GM18861 (cell line): Measurements from ENCODE around the gene EDN2.

ENCODE experiments used
- ATAC-seq: cut with Tn5 transposase; IDR thresholded peaks from one replicate; pipeline ENCODE4 v1.9.1; 2021; ENCODE audit not compliant: unreplicated experiment

Gene EDN2

DNA sequence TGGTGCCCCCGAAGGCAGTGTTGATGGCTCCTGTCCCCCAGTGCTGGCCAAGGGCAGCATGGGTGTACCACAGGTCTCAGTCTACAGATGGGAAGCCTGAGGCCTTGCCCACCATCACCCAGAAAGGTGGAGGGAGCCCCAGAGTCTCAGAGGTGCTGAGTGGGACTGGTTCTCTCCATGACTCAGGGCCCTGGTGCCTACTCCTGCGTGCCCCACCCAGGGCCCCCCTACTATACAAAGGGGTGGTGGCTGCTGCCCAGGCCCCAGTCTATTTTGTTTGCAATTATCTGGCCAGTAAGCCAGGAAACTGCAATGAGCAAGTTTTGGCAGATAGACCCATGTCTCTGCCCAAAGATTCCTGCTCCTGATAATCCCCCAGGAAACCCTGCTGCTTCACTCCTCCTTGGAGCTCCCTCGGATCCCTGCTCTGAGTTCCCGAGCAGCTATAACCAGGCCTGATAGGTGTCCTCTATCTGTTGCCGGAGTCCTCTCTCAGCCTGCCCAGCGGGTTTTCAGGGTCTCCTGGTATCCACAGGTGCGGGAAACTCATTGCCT lies 41.7 kb downstream of the EDN2 start:
- ATAC-seq = no peak

DNA sequence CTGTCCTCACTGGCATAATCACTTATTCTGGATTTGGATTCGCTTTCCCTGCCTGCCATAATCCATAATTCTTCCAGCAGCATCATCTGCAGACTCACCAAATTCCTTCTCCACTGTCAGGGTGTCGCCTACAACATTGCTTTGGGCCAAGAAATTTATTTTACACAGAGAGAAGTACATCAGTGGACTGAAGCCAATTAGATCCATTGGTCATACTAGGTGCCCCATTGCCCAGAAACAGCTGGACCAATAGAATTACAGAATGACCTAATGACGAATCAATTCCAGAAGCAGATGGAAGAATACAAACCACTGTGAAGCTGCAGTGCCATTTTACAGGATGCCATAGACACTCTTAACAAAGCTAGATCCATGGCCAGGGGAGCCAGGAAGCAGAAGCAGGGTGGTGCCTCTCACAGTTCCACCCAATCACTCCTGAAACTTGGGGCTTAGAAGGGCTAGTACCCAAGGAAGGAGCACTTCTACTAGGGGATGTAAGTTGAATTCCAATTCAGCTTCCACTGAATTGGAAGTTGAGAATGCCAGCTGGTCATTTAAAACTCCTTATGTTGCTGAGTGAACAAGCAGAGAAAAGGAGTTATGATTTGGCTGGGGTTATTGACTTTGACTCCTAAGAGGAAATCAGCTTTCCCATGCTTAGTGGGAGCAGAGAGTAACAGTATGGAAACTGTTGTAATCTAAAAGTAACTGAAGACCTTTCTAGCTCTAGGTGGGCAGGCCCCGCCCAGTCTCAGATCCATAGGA lies 44.0 kb downstream of the EDN2 start:
- no peak for ATAC-seq

DNA sequence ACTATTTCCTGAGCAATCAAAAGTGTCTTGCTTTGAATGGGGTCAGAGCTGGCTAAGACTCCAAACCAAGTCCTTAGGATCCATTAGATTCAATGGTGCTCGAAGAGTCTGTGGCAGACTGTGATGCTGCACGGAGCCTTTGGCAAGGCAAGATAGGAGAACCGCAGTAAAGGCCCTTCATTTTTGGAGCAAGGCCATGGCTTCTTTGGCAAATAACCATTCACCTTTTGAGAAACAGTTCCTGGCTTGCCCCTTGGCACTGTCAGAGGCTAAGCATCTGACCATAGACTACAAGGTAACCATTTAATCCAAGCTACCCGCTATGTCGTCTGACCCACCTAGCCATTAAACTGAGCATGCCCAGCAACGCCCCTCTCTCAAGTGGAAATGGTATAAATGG lies 45.2 kb downstream of the EDN2 start:
- ATAC-seq = no peak

DNA sequence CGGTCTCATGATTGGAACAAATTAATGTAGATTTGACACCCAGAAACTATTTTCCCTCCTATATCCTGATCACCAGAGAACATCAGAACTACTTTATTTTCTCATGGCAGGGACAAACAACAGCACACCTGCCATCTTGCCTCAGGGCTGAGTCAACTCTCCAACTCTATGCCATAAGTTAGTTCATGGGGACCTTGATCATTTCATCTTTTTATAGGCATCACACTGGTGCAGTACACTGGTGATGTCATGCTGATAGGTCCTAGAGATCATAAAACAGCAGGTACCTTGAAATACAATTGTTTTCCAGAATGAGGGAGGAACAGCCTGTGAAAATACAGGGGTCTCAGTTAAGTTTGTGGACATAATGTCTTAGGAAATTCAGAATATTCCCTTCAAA lies 45.8 kb downstream of the EDN2 start:
- no peak for ATAC-seq

DNA sequence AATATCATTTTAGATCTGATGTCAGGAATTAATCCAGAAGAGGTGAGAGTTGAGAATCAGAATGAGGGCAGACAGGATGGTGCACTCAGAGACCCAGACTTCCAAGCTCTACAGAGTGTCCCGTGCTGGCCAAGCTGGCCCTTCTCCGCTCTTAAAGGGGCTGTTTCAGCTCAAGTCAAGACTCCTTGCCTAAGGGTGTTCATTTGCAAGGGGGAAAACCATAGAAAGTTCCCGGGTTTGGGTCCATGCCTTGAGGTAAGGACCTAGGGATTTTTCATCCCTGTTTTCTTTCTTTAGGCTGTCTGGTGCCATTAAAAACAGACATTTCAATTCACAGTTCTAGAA lies 47.5 kb downstream of the EDN2 start:
- no peak for ATAC-seq

DNA sequence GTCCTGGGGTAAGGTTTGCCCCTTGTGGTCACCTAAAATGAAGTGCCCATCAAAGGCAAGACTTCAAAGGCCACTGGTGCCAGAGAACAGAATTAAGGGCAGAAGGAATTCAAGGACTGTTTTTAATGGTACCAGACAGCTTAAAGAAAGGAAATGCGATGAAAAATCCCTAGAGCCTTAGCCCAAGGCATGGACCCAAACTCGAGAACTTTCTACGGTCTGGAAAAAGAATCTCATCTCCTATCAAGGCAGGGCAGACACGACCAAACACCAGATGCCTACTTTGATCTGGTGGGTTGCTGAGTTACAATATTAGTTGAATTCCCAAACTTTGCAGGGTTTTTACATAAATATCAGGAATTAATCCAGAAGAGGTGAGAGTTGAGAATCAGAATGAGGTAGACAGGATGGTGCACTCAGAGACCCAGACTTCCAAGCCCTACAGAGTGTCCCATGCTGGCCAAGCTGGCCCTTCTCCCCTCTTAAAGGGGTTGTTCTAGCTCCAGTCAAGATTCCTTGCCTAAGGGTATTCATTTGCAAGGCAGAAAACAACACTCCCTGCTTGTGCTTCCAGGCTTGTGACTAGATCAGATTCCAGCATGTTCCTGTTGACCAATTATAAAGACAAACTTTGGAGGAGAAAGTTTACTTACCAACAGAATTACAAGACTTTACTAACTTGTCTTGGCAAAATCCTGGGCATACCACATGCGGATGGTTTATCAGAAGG lies 48.0 kb downstream of the EDN2 start:
- no peak for ATAC-seq

DNA sequence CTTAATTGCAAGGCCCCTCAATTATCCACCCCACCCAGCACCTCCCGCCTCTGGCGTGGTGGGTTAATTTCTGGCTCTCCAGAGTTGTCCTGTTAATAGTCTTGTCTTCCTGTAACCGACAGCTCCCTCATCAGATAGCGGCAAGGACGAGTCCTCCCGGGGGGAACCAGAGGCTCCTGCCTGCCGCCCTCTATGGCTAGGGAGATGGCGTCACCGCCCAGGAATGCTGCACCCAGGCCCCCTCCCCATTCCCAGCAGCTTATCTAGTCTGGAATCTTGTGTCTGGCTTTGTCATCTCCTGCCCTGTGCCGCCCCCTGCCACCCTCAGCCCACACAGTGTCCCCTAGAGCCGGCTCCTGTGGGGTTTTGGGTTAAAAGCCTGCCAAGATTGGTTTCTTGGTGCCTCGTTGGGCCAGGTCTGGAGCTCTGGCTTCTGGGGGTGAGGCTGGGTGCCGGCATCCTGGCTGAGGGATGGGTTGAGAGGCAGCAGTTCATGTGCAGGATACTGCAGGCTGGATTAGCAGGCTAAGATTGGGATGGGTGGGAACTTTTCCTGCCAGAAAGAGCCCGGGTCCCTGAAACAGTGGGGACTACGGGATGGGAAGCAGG lies 48.8 kb downstream of the EDN2 start:
- no peak for ATAC-seq

DNA sequence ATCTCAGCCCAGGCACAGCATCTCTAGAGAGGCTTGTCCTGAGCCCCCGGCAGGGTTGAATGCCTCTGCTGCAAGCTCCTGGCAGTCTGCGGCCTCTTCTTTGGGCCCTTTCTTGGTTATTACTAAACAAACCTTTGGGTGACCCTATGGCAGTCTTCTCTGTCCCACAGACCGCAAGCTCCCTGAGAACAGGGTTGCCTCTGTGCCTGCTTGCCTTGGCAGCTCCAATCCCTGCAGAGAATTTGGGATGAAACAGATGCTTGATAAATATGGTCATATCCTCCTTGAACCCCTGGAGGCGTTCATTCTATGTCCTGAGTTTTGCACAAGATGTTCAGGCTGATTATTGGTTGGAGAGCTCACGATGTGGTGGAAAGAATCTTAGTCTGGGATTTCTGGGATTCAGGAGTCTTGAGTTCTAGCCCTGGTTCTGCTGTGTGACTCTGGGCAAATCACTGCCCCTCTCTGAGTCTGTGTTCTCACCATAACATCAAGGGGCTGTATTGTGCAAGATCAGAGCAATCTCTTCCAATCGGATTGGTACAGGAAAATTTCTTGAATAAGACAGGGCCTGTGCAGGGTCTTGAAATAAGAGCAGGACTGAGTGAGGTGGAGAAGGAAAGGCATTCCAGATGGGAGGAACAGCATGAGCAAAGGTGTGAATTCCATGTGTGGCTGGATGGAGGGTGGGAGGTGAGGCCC lies 49.6 kb downstream of the EDN2 start:
- ATAC-seq = no peak

DNA sequence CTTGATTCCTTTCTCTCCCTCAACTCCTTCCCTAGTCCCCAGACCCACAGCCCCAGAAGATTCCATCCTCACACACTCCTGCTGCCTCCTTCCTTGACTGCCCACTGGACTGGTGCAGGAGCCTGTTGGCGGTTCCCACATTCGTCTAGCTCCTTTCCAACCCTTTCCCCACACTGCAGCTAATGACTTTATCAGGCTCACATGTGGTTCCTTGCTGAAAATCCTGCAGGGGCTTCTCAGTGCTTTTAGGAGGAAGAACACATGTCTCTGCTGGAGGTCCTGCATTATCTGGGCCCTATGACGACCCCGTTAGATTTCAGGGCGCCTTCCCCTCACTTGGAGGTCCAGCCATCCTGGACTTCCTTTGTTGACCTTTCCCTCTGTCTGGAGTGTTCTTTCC lies 50.2 kb downstream of the EDN2 start:
- no peak for ATAC-seq

DNA sequence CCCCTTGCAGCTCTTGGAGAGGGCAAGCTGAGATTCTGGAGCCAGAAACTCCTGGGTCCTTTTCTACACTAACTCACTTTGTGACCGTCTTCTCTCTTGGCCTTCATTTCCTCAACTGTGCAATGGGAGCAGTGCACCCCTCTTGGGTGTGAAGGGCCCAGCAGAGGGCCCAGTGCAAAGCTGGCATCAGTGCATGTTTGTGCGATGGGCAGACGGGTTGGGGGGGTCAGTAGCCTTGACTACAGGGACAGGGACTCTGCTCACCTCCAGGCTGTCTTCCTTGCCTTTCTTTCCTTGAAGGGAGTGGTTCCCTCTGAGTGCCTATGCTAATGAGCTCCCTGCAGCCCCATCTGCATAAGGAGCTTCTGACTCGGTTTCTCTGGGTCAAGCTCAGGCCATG lies 51.0 kb downstream of the EDN2 start:
- ATAC-seq = no peak

DNA sequence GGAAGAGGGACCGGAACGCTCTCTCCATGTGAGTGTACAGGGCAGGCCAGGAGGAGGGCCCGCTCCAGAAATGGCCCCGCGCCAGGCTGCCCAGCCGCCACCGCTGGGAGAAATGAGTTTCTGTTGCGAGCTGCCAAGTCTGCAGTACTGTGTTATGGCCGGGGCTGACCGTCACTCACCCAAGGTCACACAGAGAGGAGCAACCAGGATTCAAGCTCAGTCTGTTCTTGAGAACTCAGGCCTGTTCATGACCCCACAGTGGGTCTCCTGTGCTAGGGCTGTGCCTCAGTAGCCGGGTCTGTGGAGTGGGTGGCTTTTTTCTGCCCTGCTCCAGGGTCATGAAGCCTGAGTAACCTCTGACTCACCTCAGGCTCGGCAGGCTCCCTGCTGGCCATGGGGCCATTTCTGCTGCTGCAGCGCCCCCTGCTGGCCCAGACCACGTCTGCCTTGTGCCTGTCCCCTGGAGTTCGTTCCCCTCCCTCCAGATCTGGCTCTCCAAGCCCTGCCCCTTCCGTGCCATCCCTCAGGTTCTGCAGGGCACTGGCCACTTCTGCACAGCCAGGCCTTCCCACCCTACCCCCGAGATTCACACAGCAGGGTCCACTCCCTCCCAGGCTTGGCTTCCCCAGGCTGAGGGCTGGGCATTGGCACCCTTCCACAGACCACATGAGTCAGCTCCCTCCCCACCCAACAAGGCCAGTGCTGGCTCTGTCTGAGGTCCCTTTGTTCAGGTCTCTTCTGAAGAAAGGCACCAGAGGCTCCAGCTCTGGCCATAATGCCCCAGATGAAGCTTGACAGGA lies 51.8 kb downstream of the EDN2 start:
- ATAC-seq = peak; percentile 49

DNA sequence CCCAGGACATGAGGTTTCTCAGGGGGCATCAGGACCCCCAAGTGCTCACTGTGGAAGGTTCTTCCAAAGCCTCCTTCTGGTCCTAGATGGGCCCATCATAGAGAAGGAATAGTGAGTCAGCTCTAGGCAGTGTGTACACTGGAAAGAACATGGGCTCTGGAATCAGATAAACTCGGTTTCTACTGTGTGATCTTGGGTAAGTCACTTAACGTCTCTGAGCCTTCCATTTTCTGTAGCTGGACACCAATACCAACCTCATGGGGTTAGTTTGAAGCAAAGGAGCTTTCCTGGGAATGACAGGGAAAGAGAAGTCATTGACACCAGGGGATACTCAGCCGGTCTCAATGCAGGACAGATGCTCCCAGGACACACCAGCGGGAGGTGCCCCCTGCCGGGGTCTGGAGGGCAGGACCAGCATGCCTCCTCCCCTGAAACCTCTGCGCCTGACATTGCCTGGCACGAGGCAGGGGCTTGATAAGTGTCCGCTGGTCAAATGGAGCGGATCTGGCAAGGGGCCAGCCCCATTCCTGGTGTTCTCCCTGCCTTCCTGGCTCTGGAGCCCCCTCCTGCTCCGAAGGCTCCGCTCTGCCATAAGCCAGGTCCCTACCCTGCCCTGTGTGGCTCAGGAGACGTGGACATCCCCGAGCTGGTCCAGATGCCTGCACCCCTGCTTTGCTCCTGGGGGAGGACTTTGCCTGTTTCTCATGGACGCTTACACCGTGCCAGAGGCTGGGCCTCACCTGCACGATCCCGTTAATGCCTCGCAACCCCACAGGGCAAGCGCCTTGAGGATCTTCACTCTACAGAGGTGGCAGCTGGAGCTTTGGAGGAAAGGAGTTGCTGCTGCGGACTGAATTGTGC lies 52.8 kb downstream of the EDN2 start:
- no peak for ATAC-seq

DNA sequence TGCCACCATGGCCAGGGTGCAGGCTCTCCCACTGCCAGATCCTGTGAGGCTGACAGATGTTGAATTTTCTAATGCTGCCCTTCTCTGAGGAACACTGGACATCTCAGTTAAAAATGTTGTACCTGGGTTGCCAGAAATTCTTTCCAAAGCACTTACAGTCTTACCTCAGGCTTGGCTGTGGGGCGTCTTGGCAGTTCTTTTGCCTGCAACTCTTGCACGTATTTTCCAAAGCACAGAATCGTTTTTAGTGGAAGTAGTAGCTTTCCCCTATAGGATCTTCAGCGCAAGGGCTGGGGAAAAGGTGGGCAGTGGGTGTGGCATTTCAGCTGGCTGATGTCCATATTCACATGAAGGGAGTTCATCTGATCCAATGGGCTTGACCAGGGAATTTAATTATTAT lies 53.9 kb downstream of the EDN2 start:
- no peak for ATAC-seq

DNA sequence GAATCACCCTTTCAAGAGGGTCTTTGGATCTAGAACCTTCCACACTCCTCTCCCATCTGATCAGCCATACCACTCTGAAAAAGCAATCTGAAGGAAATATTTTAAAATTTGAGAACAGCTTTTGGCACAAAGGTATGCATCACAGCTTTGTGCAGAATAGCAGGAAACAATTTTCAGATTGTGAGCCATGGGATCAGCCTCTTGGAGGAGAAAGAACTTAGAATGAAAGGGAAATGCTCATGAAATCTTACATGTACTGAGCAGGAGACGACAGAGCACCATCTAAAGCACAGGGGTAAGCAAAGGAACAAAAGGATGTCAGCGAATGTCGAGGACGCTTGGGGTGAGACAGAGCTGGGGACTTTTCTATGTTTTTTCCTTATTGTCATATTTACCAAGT lies 54.4 kb downstream of the EDN2 start:
- ATAC-seq = no peak

DNA sequence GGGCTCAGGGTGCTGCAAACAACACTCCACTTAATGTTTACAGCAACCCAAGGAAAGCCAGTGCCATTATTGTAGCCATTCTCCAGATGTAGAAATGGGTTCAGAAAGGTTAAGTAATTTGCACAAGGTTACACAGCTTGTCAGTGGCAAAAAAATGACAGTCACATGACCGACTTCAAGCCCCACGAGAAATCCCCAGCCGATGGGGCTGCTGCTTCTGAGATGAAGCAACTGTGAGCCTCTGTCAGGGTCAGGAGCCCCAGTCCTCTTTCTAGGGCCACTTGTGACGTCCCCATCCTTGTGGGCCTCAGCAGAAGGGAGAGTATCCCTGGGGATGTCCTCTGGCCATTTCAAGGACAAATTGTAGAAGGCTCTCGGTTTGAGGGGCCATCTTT lies 54.8 kb downstream of the EDN2 start:
- no peak for ATAC-seq
